Stimulated activated CD8-positive, alpha-beta memory T cell treated with anti-CD3 and anti-CD28 coated beads, Interleukin-4, amount 100 ng/mL, for 48 hours (primary cell): ENCODE measurements around the gene NOP9.

Experiments
- DNase-seq: peaks from one replicate; pipeline ENCODE4 v3.0.0-alpha.2; 2020

Gene NOP9

GRCh38 chr14:24356208-24356607, 56.6 kb downstream of the NOP9 start:
- DNase-seq: no peak
